Right ventricle myocardium superior (tissue), 1 donor: ENCODE measurements around the gene GAMT. TPM values are rescaled to one million over a fixed set of nuclear protein-coding genes. Genes with fewer than 3 reads are reported as not detected.
"Not testable (repeated sequence)": the region's sequence is repeated elsewhere in the genome, so short reads cannot be mapped to it uniquely, and the experiment has no call there.

Experiments used
- ATAC-seq: fragments of 200-7000 bp; cut with Tn5 transposase; one replicate; pipeline ENCODE4 v1.9.1; 2020; ENCODE audit warnings: mild to moderate bottlenecking; ENCODE audit not compliant: poor library complexity
- DNase-seq: peaks from one replicate; pipeline ENCODE4 v3.0.0-alpha.2; 2020
- intact Hi-C: fragments of 100-400 bp; cut with DNase I; formaldehyde crosslinking; loops from one replicate; pipeline ENCODE4 v1.11.2; 2022
- total RNA-seq: library from RNA; stranded (reverse); fragmentation: NEBNext Ultra II Directional; extraction: Animal tissue kit (Norgen Biotek cat#: 25700); gene quantifications from one replicate; pipeline ENCODE4 v1.2.1, GENCODE V29; 2021
- donor health status: DM: no; HTN: yes; CAD: no; lungs with severe emphysema.

Gene GAMT
- total RNA-seq, 1 donor from 2014 or later: 93.5 TPM

- intact Hi-C loops: no loop called here
- ATAC-seq (no peak), DNase-seq (no peak)
Observed at GRCh38 chr19:1422360-1422759, 21.0 kb upstream of the GAMT start.

- DNase-seq: no peak
- intact Hi-C loops: no loop called here
- ATAC-seq: no peak
Observed at GRCh38 chr19:1421958-1422305, 20.6 kb upstream of the GAMT start.

- intact Hi-C loops: no loop called here
Observed at GRCh38 chr19:1421218-1421957, 20.0 kb upstream of the GAMT start.

GRCh38 chr19:1420590-1420989, 19.2 kb upstream of the GAMT start:
- DNase-seq (no peak), ATAC-seq (no peak)
- intact Hi-C loops: no loop called here

More at GRCh38 chr19:1421218-1421957, 20.0 kb upstream of the GAMT start:
- DNase-seq (no peak), ATAC-seq (no peak)

- ATAC-seq, intact Hi-C loops, DNase-seq: not testable (repeated sequence)
Observed at GRCh38 chr19:1420085-1420484, 18.7 kb upstream of the GAMT start.

GRCh38 chr19:1418951-1419738, 17.8 kb upstream of the GAMT start:
- intact Hi-C loops: no loop called here
- ATAC-seq (peak; percentile 52), DNase-seq (no peak)

- no peak for ATAC-seq
- no peak for DNase-seq
- intact Hi-C loops: no loop called here
Observed at GRCh38 chr19:1418496-1418775, 17.1 kb upstream of the GAMT start.

GRCh38 chr19:1417681-1418495, 16.5 kb upstream of the GAMT start:
- peak; percentile 28 for ATAC-seq
- intact Hi-C loops: no loop called here
- DNase-seq: no peak

- no peak for ATAC-seq
- no peak for DNase-seq
- intact Hi-C loops: no loop called here
Observed at GRCh38 chr19:1417145-1417544, 15.8 kb upstream of the GAMT start.

GRCh38 chr19:1416014-1416841, 14.9 kb upstream of the GAMT start:
- DNase-seq: no peak
- ATAC-seq: no peak
- intact Hi-C loops: no loop called here

GRCh38 chr19:1412995-1413800, 11.9 kb upstream of the GAMT start:
- no peak for ATAC-seq
- intact Hi-C loops: no loop called here
- DNase-seq: no peak

GRCh38 chr19:1412323-1412923, 11.1 kb upstream of the GAMT start:
- DNase-seq (no peak), ATAC-seq (no peak)
- intact Hi-C loops: no loop called here

- peak; percentile 41 for ATAC-seq
- intact Hi-C loops: no loop called here
- peak; percentile 85 for DNase-seq
Observed at GRCh38 chr19:1411255-1412191, 10.2 kb upstream of the GAMT start.

- DNase-seq (no peak), ATAC-seq (no peak)
- intact Hi-C loops: no loop called here
Observed at GRCh38 chr19:1410789-1411188, 9.4 kb upstream of the GAMT start.

- no peak for ATAC-seq
- intact Hi-C loops: no loop called here
- no peak for DNase-seq
Observed at GRCh38 chr19:1410136-1410786, 8.9 kb upstream of the GAMT start.
